WTC11 (cell line): ENCODE measurements around the gene LRRC1. TPM values are rescaled to one million over a fixed set of nuclear protein-coding genes. Genes with fewer than 3 reads are reported as not detected.

ENCODE experiments used
- ATAC-seq: fragments of 200-7000 bp; cut with Tn5 transposase; 2 replicates; pipeline ENCODE4 v1.10.0; 2021; ENCODE audit warnings: mild to moderate bottlenecking, moderate library complexity
- CTCF ChIA-PET: fragments of 300-600 bp; sonication (Branson Sonifier 250); formaldehyde crosslinking; loops from one replicate; lab custom pipeline; 2021; ENCODE audit warnings: antibody characterized with exemption; lab: Charles Lee
- POLR2A ChIA-PET: fragments of 350-600 bp; sonication (Branson Sonifier 250); formaldehyde crosslinking; loops from one replicate; lab custom pipeline; 2021; ENCODE audit warnings: antibody characterized with exemption; lab: Charles Lee
- DNase-seq: peaks from one replicate; pipeline ENCODE4 v3.0.0; 2021; ENCODE audit warnings: low spot score
- H3K27ac Mint-ChIP-seq: 2 replicates; pipeline ENCODE4 v1.8.0; 2021; ENCODE audit warnings: mixed read lengths
- H3K27me3 Mint-ChIP-seq: 2 replicates; pipeline ENCODE4 v1.8.0; 2021; ENCODE audit warnings: low read depth, mild to moderate bottlenecking, moderate library complexity, mixed read lengths
- H3K36me3 Mint-ChIP-seq: 2 replicates; pipeline ENCODE4 v1.8.0; 2021; ENCODE audit warnings: mixed read lengths
- H3K4me1 Mint-ChIP-seq: 2 replicates; pipeline ENCODE4 v1.8.0; 2022; ENCODE audit warnings: mixed read lengths
- H3K4me3 Mint-ChIP-seq: 2 replicates; pipeline ENCODE4 v1.8.0; 2021; ENCODE audit warnings: mild to moderate bottlenecking, moderate library complexity, mixed read lengths
- H3K9me3 Mint-ChIP-seq: 2 replicates; pipeline ENCODE4 v1.8.0; 2021; ENCODE audit warnings: mixed read lengths
- ELF4 ChIP-seq: sonication (generic); formaldehyde crosslinking; IDR thresholded peaks from 2 replicates; pipeline ENCODE4 v1.8.1; 2022; ENCODE audit warnings: low read depth, mild to moderate bottlenecking, moderate library complexity, missing genetic modification reagents
- IRF2 ChIP-seq: sonication (generic); formaldehyde crosslinking; IDR thresholded peaks from 2 replicates; pipeline ENCODE4 v1.8.0; 2022; ENCODE audit warnings: low read depth, missing genetic modification reagents, borderline replicate concordance
- MYBL2 ChIP-seq: sonication (generic); formaldehyde crosslinking; IDR thresholded peaks from 2 replicates; pipeline ENCODE4 v1.8.1; 2023; ENCODE audit warnings: mild to moderate bottlenecking, moderate library complexity, missing genetic modification reagents
- NR2C2 ChIP-seq: sonication (generic); formaldehyde crosslinking; IDR thresholded peaks from 2 replicates; pipeline ENCODE4 v1.8.0; 2022; ENCODE audit warnings: mild to moderate bottlenecking, missing genetic modification reagents
- PRRX2 ChIP-seq: fragments of 250-450 bp; sonication (Bioruptor Pico); IDR thresholded peaks from 2 replicates; pipeline ENCODE4 v1.8.0; 2021; ENCODE audit warnings: mild to moderate bottlenecking
- total RNA-seq: library from RNA; stranded (reverse); gene quantifications from 3 replicates; pipeline ENCODE4 v1.2.3, GENCODE V29; 2021
- TF ChIP-seq, protein P1 (sequence below): fragments of 250-450 bp; sonication (Bioruptor Pico); IDR thresholded peaks from 2 replicates; pipeline ENCODE4 v2.1.2; 2022; ENCODE audit warnings: mild to moderate bottlenecking, moderate library complexity
- TF ChIP-seq, protein P2 (sequence below): sonication (generic); formaldehyde crosslinking; IDR thresholded peaks from 2 replicates; pipeline ENCODE4 v1.8.0; 2022; ENCODE audit warnings: missing genetic modification reagents
- TF ChIP-seq, protein P3 (sequence below): sonication (generic); formaldehyde crosslinking; IDR thresholded peaks from 2 replicates; pipeline ENCODE4 v1.8.0; 2022; ENCODE audit warnings: mild to moderate bottlenecking, missing genetic modification reagents
- TF ChIP-seq, protein P4 (sequence below): fragments of 200-600 bp; IDR thresholded peaks from 2 replicates; pipeline ENCODE4 v1.8.0; 2022; ENCODE audit warnings: antibody characterized with exemption
- TF ChIP-seq, protein P5 (sequence below): sonication (generic); formaldehyde crosslinking; IDR thresholded peaks from 2 replicates; pipeline ENCODE4 v1.8.1; 2023; ENCODE audit warnings: mild to moderate bottlenecking, missing genetic modification reagents, moderate library complexity
- TF ChIP-seq, protein P6 (sequence below): fragments of 250-450 bp; sonication (Bioruptor Pico); IDR thresholded peaks from 2 replicates; pipeline ENCODE4 v1.9.0; 2021; ENCODE audit warnings: mild to moderate bottlenecking, borderline replicate concordance
- TF ChIP-seq, protein P7 (sequence below): sonication (generic); formaldehyde crosslinking; IDR thresholded peaks from 2 replicates; pipeline ENCODE4 v1.8.1; 2022; ENCODE audit warnings: low read depth, mild to moderate bottlenecking, moderate library complexity, missing genetic modification reagents, borderline replicate concordance

LRRC1 gene
- total RNA-seq, 1 experiment from 2014 or later: 12.7 TPM

DNA sequence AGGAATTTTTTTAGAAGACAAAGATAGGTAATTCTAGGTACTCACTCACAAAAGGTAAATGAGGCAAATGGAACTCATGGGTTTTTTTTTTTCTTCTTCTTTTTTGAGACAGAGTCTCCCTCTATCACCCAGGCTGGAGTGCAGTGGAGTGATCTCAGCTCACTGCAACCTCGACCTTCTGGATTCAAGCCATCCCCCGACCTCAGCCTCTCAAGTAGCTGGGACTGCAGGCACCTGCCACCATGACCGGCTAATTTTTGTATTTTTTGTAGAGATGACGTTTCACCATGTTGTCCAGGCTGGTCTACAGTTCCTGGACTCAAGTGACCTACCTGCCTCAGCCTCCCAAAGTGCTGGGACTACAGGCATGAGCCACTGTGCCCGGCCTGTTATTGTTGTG lies 126.1 kb downstream of the LRRC1 start:
- TF ChIP-seq, protein P1, sequence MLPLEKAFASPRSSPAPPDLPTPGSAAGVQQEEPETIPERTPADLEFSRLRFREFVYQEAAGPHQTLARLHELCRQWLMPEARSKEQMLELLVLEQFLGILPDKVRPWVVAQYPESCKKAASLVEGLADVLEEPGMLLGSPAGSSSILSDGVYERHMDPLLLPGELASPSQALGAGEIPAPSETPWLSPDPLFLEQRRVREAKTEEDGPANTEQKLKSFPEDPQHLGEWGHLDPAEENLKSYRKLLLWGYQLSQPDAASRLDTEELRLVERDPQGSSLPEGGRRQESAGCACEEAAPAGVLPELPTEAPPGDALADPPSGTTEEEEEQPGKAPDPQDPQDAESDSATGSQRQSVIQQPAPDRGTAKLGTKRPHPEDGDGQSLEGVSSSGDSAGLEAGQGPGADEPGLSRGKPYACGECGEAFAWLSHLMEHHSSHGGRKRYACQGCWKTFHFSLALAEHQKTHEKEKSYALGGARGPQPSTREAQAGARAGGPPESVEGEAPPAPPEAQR (CRISPR knock-in tag): no peak
- TF ChIP-seq, protein P2, sequence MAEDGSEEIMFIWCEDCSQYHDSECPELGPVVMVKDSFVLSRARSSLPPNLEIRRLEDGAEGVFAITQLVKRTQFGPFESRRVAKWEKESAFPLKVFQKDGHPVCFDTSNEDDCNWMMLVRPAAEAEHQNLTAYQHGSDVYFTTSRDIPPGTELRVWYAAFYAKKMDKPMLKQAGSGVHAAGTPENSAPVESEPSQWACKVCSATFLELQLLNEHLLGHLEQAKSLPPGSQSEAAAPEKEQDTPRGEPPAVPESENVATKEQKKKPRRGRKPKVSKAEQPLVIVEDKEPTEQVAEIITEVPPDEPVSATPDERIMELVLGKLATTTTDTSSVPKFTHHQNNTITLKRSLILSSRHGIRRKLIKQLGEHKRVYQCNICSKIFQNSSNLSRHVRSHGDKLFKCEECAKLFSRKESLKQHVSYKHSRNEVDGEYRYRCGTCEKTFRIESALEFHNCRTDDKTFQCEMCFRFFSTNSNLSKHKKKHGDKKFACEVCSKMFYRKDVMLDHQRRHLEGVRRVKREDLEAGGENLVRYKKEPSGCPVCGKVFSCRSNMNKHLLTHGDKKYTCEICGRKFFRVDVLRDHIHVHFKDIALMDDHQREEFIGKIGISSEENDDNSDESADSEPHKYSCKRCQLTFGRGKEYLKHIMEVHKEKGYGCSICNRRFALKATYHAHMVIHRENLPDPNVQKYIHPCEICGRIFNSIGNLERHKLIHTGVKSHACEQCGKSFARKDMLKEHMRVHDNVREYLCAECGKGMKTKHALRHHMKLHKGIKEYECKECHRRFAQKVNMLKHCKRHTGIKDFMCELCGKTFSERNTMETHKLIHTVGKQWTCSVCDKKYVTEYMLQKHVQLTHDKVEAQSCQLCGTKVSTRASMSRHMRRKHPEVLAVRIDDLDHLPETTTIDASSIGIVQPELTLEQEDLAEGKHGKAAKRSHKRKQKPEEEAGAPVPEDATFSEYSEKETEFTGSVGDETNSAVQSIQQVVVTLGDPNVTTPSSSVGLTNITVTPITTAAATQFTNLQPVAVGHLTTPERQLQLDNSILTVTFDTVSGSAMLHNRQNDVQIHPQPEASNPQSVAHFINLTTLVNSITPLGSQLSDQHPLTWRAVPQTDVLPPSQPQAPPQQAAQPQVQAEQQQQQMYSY (CRISPR knock-in tag): no peak
- no peak for TF ChIP-seq IRF2 (CRISPR knock-in tag)
- TF ChIP-seq, protein P3, sequence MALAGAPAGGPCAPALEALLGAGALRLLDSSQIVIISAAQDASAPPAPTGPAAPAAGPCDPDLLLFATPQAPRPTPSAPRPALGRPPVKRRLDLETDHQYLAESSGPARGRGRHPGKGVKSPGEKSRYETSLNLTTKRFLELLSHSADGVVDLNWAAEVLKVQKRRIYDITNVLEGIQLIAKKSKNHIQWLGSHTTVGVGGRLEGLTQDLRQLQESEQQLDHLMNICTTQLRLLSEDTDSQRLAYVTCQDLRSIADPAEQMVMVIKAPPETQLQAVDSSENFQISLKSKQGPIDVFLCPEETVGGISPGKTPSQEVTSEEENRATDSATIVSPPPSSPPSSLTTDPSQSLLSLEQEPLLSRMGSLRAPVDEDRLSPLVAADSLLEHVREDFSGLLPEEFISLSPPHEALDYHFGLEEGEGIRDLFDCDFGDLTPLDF (CRISPR knock-in tag): no peak
- TF ChIP-seq, protein P4, sequence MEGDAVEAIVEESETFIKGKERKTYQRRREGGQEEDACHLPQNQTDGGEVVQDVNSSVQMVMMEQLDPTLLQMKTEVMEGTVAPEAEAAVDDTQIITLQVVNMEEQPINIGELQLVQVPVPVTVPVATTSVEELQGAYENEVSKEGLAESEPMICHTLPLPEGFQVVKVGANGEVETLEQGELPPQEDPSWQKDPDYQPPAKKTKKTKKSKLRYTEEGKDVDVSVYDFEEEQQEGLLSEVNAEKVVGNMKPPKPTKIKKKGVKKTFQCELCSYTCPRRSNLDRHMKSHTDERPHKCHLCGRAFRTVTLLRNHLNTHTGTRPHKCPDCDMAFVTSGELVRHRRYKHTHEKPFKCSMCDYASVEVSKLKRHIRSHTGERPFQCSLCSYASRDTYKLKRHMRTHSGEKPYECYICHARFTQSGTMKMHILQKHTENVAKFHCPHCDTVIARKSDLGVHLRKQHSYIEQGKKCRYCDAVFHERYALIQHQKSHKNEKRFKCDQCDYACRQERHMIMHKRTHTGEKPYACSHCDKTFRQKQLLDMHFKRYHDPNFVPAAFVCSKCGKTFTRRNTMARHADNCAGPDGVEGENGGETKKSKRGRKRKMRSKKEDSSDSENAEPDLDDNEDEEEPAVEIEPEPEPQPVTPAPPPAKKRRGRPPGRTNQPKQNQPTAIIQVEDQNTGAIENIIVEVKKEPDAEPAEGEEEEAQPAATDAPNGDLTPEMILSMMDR: no peak
- TF ChIP-seq, protein P5, sequence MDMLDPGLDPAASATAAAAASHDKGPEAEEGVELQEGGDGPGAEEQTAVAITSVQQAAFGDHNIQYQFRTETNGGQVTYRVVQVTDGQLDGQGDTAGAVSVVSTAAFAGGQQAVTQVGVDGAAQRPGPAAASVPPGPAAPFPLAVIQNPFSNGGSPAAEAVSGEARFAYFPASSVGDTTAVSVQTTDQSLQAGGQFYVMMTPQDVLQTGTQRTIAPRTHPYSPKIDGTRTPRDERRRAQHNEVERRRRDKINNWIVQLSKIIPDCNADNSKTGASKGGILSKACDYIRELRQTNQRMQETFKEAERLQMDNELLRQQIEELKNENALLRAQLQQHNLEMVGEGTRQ (CRISPR knock-in tag): no peak
- TF ChIP-seq, protein P6, sequence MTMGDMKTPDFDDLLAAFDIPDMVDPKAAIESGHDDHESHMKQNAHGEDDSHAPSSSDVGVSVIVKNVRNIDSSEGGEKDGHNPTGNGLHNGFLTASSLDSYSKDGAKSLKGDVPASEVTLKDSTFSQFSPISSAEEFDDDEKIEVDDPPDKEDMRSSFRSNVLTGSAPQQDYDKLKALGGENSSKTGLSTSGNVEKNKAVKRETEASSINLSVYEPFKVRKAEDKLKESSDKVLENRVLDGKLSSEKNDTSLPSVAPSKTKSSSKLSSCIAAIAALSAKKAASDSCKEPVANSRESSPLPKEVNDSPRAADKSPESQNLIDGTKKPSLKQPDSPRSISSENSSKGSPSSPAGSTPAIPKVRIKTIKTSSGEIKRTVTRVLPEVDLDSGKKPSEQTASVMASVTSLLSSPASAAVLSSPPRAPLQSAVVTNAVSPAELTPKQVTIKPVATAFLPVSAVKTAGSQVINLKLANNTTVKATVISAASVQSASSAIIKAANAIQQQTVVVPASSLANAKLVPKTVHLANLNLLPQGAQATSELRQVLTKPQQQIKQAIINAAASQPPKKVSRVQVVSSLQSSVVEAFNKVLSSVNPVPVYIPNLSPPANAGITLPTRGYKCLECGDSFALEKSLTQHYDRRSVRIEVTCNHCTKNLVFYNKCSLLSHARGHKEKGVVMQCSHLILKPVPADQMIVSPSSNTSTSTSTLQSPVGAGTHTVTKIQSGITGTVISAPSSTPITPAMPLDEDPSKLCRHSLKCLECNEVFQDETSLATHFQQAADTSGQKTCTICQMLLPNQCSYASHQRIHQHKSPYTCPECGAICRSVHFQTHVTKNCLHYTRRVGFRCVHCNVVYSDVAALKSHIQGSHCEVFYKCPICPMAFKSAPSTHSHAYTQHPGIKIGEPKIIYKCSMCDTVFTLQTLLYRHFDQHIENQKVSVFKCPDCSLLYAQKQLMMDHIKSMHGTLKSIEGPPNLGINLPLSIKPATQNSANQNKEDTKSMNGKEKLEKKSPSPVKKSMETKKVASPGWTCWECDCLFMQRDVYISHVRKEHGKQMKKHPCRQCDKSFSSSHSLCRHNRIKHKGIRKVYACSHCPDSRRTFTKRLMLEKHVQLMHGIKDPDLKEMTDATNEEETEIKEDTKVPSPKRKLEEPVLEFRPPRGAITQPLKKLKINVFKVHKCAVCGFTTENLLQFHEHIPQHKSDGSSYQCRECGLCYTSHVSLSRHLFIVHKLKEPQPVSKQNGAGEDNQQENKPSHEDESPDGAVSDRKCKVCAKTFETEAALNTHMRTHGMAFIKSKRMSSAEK (CRISPR knock-in tag): no peak
- no peak for TF ChIP-seq ELF4 (CRISPR knock-in tag)
- no peak for TF ChIP-seq MYBL2
- DNase-seq (no peak), ATAC-seq (no peak)
- ChIA-PET POLR2A (no interaction called here), CTCF (interaction anchor here (1.2 kb wide), 1 partner anchor 35 kb away, joined by 4 read pairs; no protein-coding TSS in a partner anchor)
- no peak overlapping the region for H3K27ac Mint-ChIP-seq
- no peaks in the 10 kb centered on the region for H3K27me3 Mint-ChIP-seq
- no peaks in the 10 kb centered on the region for H3K9me3 Mint-ChIP-seq
- H3K4me1 Mint-ChIP-seq: peaks cover 35% of the 10 kb centered on the region
- H3K36me3 Mint-ChIP-seq: peaks cover 7% of the 10 kb centered on the region
- no peak overlapping the region for H3K4me3 Mint-ChIP-seq

DNA sequence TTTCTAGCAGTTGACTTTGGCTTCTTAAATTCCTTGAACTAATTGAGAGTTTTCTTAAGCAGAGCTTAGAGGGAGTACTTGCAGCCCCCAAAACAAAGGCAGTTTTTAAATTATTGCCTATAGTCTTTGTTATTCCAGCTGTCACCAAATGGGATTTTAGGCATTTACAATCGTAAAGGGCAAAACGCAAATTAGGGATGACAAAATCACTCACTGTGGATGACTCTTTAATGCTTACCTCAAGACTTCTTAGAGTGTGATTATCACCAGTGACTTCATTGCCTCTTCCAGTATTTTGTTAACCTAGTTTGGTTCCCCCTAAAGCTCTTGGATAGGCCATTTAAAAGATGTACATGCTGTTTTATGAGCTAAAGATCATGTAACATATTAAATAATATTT lies 126.8 kb downstream of the LRRC1 start:
- Mint-ChIP-seq H3K27ac (no peak overlapping the region), H3K4me1 (peaks cover 35% of the 10 kb centered on the region), H3K9me3 (no peaks in the 10 kb centered on the region), H3K36me3 (peaks cover 7% of the 10 kb centered on the region), H3K4me3 (no peak overlapping the region), H3K27me3 (no peaks in the 10 kb centered on the region)
- DNase-seq (no peak), ATAC-seq (no peak)
- TF ChIP-seq, protein P7, sequence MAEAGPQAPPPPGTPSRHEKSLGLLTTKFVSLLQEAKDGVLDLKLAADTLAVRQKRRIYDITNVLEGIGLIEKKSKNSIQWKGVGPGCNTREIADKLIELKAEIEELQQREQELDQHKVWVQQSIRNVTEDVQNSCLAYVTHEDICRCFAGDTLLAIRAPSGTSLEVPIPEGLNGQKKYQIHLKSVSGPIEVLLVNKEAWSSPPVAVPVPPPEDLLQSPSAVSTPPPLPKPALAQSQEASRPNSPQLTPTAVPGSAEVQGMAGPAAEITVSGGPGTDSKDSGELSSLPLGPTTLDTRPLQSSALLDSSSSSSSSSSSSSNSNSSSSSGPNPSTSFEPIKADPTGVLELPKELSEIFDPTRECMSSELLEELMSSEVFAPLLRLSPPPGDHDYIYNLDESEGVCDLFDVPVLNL (CRISPR knock-in tag): no peak
- TF ChIP-seq PRRX2 (CRISPR knock-in tag) (no peak), NR2C2 (CRISPR knock-in tag) (no peak)
- TF ChIP-seq, protein P2 (CRISPR knock-in tag): no peak
- ChIA-PET CTCF (interaction anchor here (1.2 kb wide), 1 partner anchor 34 kb away, joined by 4 read pairs; no protein-coding TSS in a partner anchor), POLR2A (no interaction called here)
